Kidney epithelial cell (primary cell): ENCODE results near the gene ZNF469. TPM values are rescaled to one million over a fixed set of nuclear protein-coding genes. Genes with fewer than 3 reads are reported as not detected.

Experiments used
- DNase-seq: peaks from one replicate; pipeline ENCODE4 v3.0.0-alpha.2; 2010; ENCODE audit warnings: low read depth
- H3K27me3 ChIP-seq: 2 replicates; pipeline ENCODE4 v1.6.0; 2011; ENCODE audit warnings: low read length; ENCODE audit not compliant: control insufficient read depth, insufficient read depth
- H3K36me3 ChIP-seq: 2 replicates; pipeline ENCODE4 v1.5.1; 2011; ENCODE audit warnings: low read length; ENCODE audit not compliant: control insufficient read depth, insufficient read depth
- H3K4me3 ChIP-seq: 2 replicates; pipeline ENCODE4 v1.5.1; 2011; ENCODE audit warnings: low read depth, mild to moderate bottlenecking, control low read depth, low read length
- CTCF ChIP-seq: IDR thresholded peaks from 2 replicates; pipeline ENCODE4 v1.5.1; 2011; ENCODE audit warnings: mild to moderate bottlenecking, moderate library complexity, low read length, control low read depth, inconsistent platforms; ENCODE audit not compliant: insufficient read depth, poor library complexity, severe bottlenecking
- total RNA-seq: library from RNA; depleted of rRNA; stranded (reverse); fragments of >200 nt; gene quantifications from 2 replicates; pipeline ENCODE4 v1.2.3, GENCODE V29; 2015

ZNF469 gene
- total RNA-seq, 1 donor from 2014 or later, result 8.3 TPM

DNA sequence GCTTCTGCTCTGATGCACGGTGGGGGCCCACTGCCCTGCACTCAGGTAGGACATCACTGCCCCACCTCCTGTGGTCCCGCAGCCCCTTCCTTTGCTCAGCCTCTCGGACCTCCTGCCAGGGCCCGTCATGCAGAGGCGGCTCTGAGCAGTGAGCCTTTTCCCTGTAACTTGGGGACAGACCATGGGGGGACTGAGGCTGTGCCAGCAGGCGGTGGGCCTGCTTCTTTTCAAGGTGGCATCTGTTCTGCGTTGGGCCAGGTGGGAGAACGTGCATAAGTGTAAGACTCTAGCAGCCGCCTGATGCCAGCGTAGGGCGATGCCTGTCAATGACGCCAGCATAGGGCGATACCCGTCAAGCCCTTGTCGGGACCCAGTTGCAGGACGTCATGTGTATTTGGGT, 40.3 kb upstream of the ZNF469 start:
- no peak for DNase-seq
- peaks cover 2% of the 10 kb centered on the region for H3K27me3 ChIP-seq
- no peak overlapping the region for H3K4me3 ChIP-seq
- no peak for TF ChIP-seq CTCF
- H3K36me3 ChIP-seq, result no peaks in the 10 kb centered on the region

GRCh38 chr16:88343271-88343791, 39.4 kb upstream of the ZNF469 start:
- no peak for DNase-seq
- Histone ChIP-seq H3K4me3 (no peak overlapping the region), H3K36me3 (no peaks in the 10 kb centered on the region), H3K27me3 (peaks cover 2% of the 10 kb centered on the region)
- TF ChIP-seq CTCF, result no peak

DNA sequence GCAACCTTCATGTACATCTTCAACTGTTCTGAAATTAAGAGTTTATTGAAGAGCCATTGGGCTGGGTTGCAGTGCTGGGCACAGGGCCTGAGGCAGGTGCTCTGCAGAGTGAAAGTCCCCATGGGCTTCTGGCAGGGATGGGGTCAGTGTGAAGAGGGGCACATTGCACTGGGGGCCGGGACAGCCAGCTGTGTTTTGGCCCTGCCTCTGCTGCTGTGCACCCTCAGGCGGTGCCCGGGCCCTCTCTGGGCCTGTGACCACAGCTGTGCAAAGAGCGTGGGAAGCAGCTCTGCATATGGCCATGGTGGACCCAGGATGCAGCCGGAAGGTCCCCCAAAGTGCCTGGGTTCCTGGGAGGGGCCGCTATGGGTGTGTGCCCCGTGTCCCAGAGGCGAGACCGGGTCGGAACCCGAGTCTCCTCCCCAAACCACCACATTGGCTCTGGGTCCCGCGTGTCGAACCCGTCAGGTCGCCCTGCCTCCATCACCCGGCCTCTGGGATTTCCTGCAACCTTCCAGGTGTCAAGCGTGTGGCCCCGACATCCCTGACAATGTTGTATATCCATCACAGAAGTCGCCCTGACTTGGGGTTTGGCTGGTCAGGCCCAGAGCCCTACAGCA, 38.2 kb upstream of the ZNF469 start:
- TF ChIP-seq CTCF, result no peak
- H3K27me3 ChIP-seq, result peaks cover 2% of the 10 kb centered on the region
- no peak for DNase-seq
- no peak overlapping the region for H3K4me3 ChIP-seq
- no peaks in the 10 kb centered on the region for H3K36me3 ChIP-seq

- H3K4me3 ChIP-seq, result no peak overlapping the region
- H3K36me3 ChIP-seq, result no peaks in the 10 kb centered on the region
- peaks cover 2% of the 10 kb centered on the region for H3K27me3 ChIP-seq
- no peak for DNase-seq
- no peak for TF ChIP-seq CTCF
Observed at GRCh38 chr16:88345031-88345720, 37.6 kb upstream of the ZNF469 start.

DNA sequence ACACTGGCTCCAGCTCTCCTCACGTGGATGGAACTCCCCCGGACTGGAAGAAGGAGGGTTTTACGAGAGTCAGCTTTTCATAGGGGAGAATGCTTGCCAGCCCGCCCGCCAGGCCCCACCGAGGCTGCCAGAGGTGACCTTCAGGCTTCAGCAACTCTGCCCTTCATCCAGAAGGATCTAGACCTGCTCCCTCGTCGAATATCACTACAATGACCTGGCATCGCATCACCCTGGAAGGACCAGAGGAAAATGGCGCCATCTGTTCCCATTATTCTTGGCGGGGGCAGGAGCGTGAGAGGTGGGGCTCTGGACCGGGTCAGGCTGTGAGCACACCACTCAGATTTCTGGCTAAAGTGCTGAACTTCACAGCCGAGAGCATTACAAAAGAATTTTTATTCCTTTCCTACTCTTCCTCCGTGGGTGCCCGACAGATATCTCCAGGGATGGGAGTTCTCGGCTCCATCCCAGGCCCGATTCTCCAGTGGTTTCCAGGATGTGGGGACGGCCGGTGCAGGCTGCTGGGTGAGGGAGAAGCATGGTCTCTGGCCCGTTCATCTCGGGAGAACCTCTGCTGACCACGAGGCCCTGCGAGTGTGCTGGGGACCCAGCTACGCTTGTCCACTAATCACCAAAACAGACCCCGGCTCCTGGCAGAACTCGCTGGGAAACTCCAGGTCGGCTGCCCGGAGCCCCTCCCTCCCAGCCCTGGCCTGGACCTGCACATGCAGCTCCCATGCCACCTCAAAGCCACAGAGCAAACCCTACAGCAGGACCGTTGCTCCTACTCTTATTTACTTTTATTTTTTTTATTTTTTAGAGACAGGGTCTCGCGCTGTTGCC, 36.8 kb upstream of the ZNF469 start:
- Histone ChIP-seq H3K4me3 (no peak overlapping the region), H3K27me3 (peaks cover 2% of the 10 kb centered on the region), H3K36me3 (no peaks in the 10 kb centered on the region)
- no peak for DNase-seq
- TF ChIP-seq CTCF, result no peak
